GM12892 (cell line): ENCODE measurements around the gene CST9.

Experiments used
- DNase-seq: peaks from one replicate; pipeline ENCODE4 v3.0.0; 2011; ENCODE audit not compliant: insufficient read length
- FAIRE-seq: peaks from 2 replicates; lab custom pipeline; 2011; peaks lifted over from hg19 to GRCh38; lab: Jason Lieb, UNC
- POLR2A ChIP-seq: IDR thresholded peaks from 2 replicates; pipeline ENCODE4 v1.6.1; 2011; ENCODE audit warnings: low read depth, low read length, control low read depth
- POLR2AphosphoS5 ChIP-seq: IDR thresholded peaks from 2 replicates; pipeline ENCODE4 v1.6.1; 2011; ENCODE audit warnings: low read depth, low read length, control low read depth
- TAF1 ChIP-seq: IDR thresholded peaks from 2 replicates; pipeline ENCODE4 v1.6.1; 2011; ENCODE audit warnings: low read depth, mild to moderate bottlenecking, control low read depth, low read length, borderline replicate concordance

The CST9 gene

GRCh38 chr20:23609486-23610109 lies 3.9 kb upstream of the CST9 start:
- FAIRE-seq (no peak), DNase-seq (no peak)
- no peak for TF ChIP-seq POLR2A
- TF ChIP-seq POLR2AphosphoS5 = no peak
- no peak for TF ChIP-seq TAF1

- FAIRE-seq (no peak), DNase-seq (no peak)
- TF ChIP-seq POLR2A = no peak
- TF ChIP-seq TAF1 = no peak
- no peak for TF ChIP-seq POLR2AphosphoS5
These were observed 2.6 kb upstream of the CST9 start for GRCh38 chr20:23608251-23608846.

GRCh38 chr20:23607497-23608245 lies 2.0 kb upstream of the CST9 start:
- no peak for FAIRE-seq
- TF ChIP-seq POLR2A (no peak), POLR2AphosphoS5 (no peak), TAF1 (no peak)
- no peak for DNase-seq

- TF ChIP-seq TAF1 (no peak), POLR2A (no peak), POLR2AphosphoS5 (no peak)
- FAIRE-seq (peak; percentile 80), DNase-seq (peak; percentile 66)
These were observed 934 bp upstream of the CST9 start for GRCh38 chr20:23606652-23607049.

GRCh38 chr20:23604306-23604705 lies 1.4 kb downstream of the CST9 start:
- FAIRE-seq = no peak
- DNase-seq = no peak
- TF ChIP-seq TAF1 (no peak), POLR2AphosphoS5 (no peak), POLR2A (no peak)

GRCh38 chr20:23603321-23603720 lies 2.4 kb downstream of the CST9 start:
- no peak for DNase-seq
- no peak for FAIRE-seq
- TF ChIP-seq POLR2AphosphoS5 (no peak), TAF1 (no peak), POLR2A (no peak)

- no peak for FAIRE-seq
- TF ChIP-seq POLR2A (no peak), TAF1 (no peak), POLR2AphosphoS5 (no peak)
These were observed 3.0 kb downstream of the CST9 start for GRCh38 chr20:23602699-23603098.

GRCh38 chr20:23602241-23602640 lies 3.5 kb downstream of the CST9 start:
- TF ChIP-seq POLR2A (no peak), POLR2AphosphoS5 (no peak), TAF1 (no peak)
- DNase-seq (no peak), FAIRE-seq (no peak)

More at GRCh38 chr20:23602699-23603098, 3.0 kb downstream of the CST9 start:
- no peak for DNase-seq

- FAIRE-seq (no peak), DNase-seq (no peak)
- no peak for TF ChIP-seq TAF1
These were observed 4.0 kb downstream of the CST9 start for GRCh38 chr20:23601715-23602114.

GRCh38 chr20:23598481-23598880 lies 7.2 kb downstream of the CST9 start:
- DNase-seq (no peak), FAIRE-seq (no peak)
- TF ChIP-seq TAF1 (no peak), POLR2A (no peak), POLR2AphosphoS5 (no peak)

GRCh38 chr20:23596579-23597250 lies 9.0 kb downstream of the CST9 start:
- DNase-seq (no peak), FAIRE-seq (no peak)
- no peak for TF ChIP-seq TAF1
- no peak for TF ChIP-seq POLR2A
- TF ChIP-seq POLR2AphosphoS5 = no peak

GRCh38 chr20:23595941-23596340 lies 9.8 kb downstream of the CST9 start:
- no peak for FAIRE-seq
- no peak for TF ChIP-seq POLR2AphosphoS5
- TF ChIP-seq TAF1 = no peak
- no peak for TF ChIP-seq POLR2A
- DNase-seq = no peak
